ENCODE results near the gene CLCN6. TPM values are rescaled to one million over a fixed set of nuclear protein-coding genes. Genes with fewer than 3 reads are reported as not detected.

CLCN6 gene
- total and polyA plus RNA-seq, 2 of the 8 experiments (the other 6 are each of a cell fraction or from before 2014, with no cell fraction given), result 15.7 to 26.0 TPM

GRCh38 chr1:11766429-11766776 lies 39.6 kb upstream of the CLCN6 start:
- H2BK12ac ChIP-seq (ENCODE audit: low read depth, low read length), result no peak overlapping the region
- no peak overlapping the region for H3K18ac ChIP-seq (ENCODE audit: extremely low read depth, low read length)
- no peak overlapping the region for H3K4me2 ChIP-seq (ENCODE audit: insufficient read depth in 1 of 2, low read depth in 2 of 2, low read length in 2 of 2)
- H3K36me3 ChIP-seq (ENCODE audit: control insufficient read depth in 2 of 4, insufficient read depth in 4 of 4, low read length in 3 of 4), result no peaks in the 10 kb centered on the region
- H3K4ac ChIP-seq (replicated peaks; ENCODE audit: insufficient read length, low read depth, low read length), result no peak overlapping the region
- POLR2A ChIA-PET (ENCODE audit: partially characterized antibody), result interaction anchor here (0.6 to 4.3 kb wide), 2 partner anchors 13 to 125 kb away, joined by 3 to 21 read pairs; no protein-coding TSS in a partner anchor
- H3K27me3 ChIP-seq (replicated peaks in 1 of 4; ENCODE audit: control insufficient read depth in 3 of 4, extremely low read depth in 1 of 4, insufficient read depth in 3 of 4, low read length in 3 of 4), result peaks cover 5 to 28% (median 18%) of the 10 kb centered on the region in 4 experiments
- H2AFZ ChIP-seq (ENCODE audit: low read length), result no peak overlapping the region
- H3K23me2 ChIP-seq (ENCODE audit: low read depth, low read length), result peaks cover 3% of the 10 kb centered on the region; the same call in 1 of the 2 replicates
- DNase-seq (ENCODE audit: low read depth in 1 of 2, low spot score in 2 of 2) (no peak), FAIRE-seq (no peak)
- CTCF ChIA-PET (ENCODE audit: partially characterized antibody), result interaction anchor here (0.5 to 3.4 kb wide), 4 partner anchors 13 to 20 kb away, joined by 3 to 21 read pairs (median 8); no protein-coding TSS in a partner anchor
- H2AK5ac ChIP-seq (ENCODE audit: low read depth, low read length), result no peak overlapping the region
- no peaks in the 10 kb centered on the region for H3K79me2 ChIP-seq (ENCODE audit: control insufficient read depth in 1 of 2, insufficient read depth in 2 of 2, low read length in 2 of 2)
- peaks cover 0 to 4% of the 10 kb centered on the region in 2 experiments; a peak in 1 of 4 replicates for H3K9me3 ChIP-seq (ENCODE audit: insufficient read depth in 2 of 2, low read depth in 1 of 2, low read length in 1 of 2)
- no peaks in the 10 kb centered on the region for H3K79me1 ChIP-seq (ENCODE audit: low read depth, low read length)
- no peak overlapping the region; the same call in 1 of the 2 replicates for H4K8ac ChIP-seq (ENCODE audit: extremely low read depth, insufficient read depth, low read length)
- H3K14ac ChIP-seq (ENCODE audit: insufficient read length), result no peak overlapping the region
- no peak overlapping the region for H2BK20ac ChIP-seq (ENCODE audit: low read length)
- H2BK5ac ChIP-seq (ENCODE audit: low read depth, low read length), result no peak overlapping the region
- H3K4me3 ChIP-seq (ENCODE audit: extremely low read depth in 1 of 4, insufficient read depth in 2 of 4, low read depth in 3 of 4, low read length in 4 of 4), result no peak overlapping the region
- H4K91ac ChIP-seq (replicated peaks; ENCODE audit: insufficient read length, low read length), result no peak overlapping the region
- no peak overlapping the region for H2BK15ac ChIP-seq (ENCODE audit: low read length)
- no peaks in the 10 kb centered on the region for H4K20me1 ChIP-seq (replicated peaks in 1 of 2; ENCODE audit: control insufficient read depth in 1 of 2, insufficient read depth in 2 of 2, low read length in 2 of 2)
- no peak overlapping the region for H4K5ac ChIP-seq (ENCODE audit: insufficient read length, low read depth, low read length)
- no peak overlapping the region for H2BK120ac ChIP-seq (replicated peaks; ENCODE audit: low read depth, low read length)
- H3K56ac ChIP-seq (replicated peaks; ENCODE audit: insufficient read length, low read depth, low read length), result no peak overlapping the region
- H3K9ac ChIP-seq (replicated peaks in 1 of 4; ENCODE audit: extremely low read depth in 1 of 4, low read depth in 3 of 4, low read length in 3 of 4), result no peak overlapping the region
- 92% methylated on average over 14 of the region's 14 CpGs; no CpG with 5 or more reads in 1 of the 2 experiments for WGBS, 2 experiments (ENCODE audit: extremely low coverage in 1 of 2, insufficient coverage in 1 of 2, insufficient read length in 1 of 2, insufficient replicate concordance in 2 of 2, low coverage in 1 of 2, low lambda C conversion rate in 2 of 2, missing lambda C conversion rate in 1 of 2)
- no peak overlapping the region for H3K27ac ChIP-seq (ENCODE audit: low read depth, low read length)
- H3K4me1 ChIP-seq (replicated peaks in 1 of 4; ENCODE audit: control insufficient read depth in 3 of 4, insufficient read depth in 4 of 4, low read length in 3 of 4), result peaks cover 0 to 16% (median 10%) of the 10 kb centered on the region in 4 experiments; a peak in 6 of 7 replicates
- no peak overlapping the region for H3K23ac ChIP-seq (ENCODE audit: insufficient read length)
- no peak for TF ChIP-seq RBBP5 (IDR thresholded peaks at IDR 0.05; ENCODE audit: borderline replicate concordance, low read depth, low read length)
- no peak for TF ChIP-seq ASH2L (IDR thresholded peaks at IDR 0.05; ENCODE audit: low read length)
- TF ChIP-seq TBP (IDR thresholded peaks at IDR 0.05; ENCODE audit: low read depth, low read length), result no peak
- no peak for TF ChIP-seq CEBPB (IDR thresholded peaks at IDR 0.05; ENCODE audit: low read depth, low read length)
- TF ChIP-seq, protein P1, sequence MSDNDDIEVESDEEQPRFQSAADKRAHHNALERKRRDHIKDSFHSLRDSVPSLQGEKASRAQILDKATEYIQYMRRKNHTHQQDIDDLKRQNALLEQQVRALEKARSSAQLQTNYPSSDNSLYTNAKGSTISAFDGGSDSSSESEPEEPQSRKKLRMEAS (IDR thresholded peaks at IDR 0.05), result no peak
- TF ChIP-seq GABPA (IDR thresholded peaks at IDR 0.05; ENCODE audit: borderline replicate concordance, insufficient read depth, low read length), result no peak
- no peak for TF ChIP-seq KDM1A (IDR thresholded peaks at IDR 0.05; ENCODE audit: borderline replicate concordance, low read length)
- no peak for TF ChIP-seq RNF2 (IDR thresholded peaks at IDR 0.05; ENCODE audit: borderline replicate concordance, low read depth, low read length, missing control alignments, poor library complexity, severe bottlenecking)
- TF ChIP-seq, protein P2, sequence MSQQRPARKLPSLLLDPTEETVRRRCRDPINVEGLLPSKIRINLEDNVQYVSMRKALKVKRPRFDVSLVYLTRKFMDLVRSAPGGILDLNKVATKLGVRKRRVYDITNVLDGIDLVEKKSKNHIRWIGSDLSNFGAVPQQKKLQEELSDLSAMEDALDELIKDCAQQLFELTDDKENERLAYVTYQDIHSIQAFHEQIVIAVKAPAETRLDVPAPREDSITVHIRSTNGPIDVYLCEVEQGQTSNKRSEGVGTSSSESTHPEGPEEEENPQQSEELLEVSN (IDR thresholded peaks at IDR 0.05), result no peak
- no peak for TF ChIP-seq RFX5 (IDR thresholded peaks at IDR 0.05; ENCODE audit: borderline replicate concordance, low read depth, low read length)
- no peak for TF ChIP-seq SIN3A (conservative IDR thresholded peaks at IDR 0.05 in 1 of 2, IDR thresholded peaks at IDR 0.05 in 1 of 2; ENCODE audit: low read depth in 1 of 2, low read length in 2 of 2)
- TF ChIP-seq YY1 (IDR thresholded peaks at IDR 0.05; ENCODE audit: low read depth, low read length), result no peak
- no peak for TF ChIP-seq POU5F1 (IDR thresholded peaks at IDR 0.05; ENCODE audit: low read depth, low read length)
